Calu3 (cell line): ENCODE data around the gene C1QTNF6. TPM values are rescaled to one million over a fixed set of nuclear protein-coding genes. Genes with fewer than 3 reads are reported as not detected.
A peak's percentile ranks its signal among the peaks of the same experiment; 100 is the strongest.

Experiments used
- BruUV-seq: library from RNA; stranded (reverse); fragments of 400-500 nt; replicated peaks from 2 replicates; lab custom pipeline; 2021; lab: Mats Ljungman, UMichigan
- CTCF ChIA-PET: fragments of 300-600 bp; sonication (Branson Sonifier 250); formaldehyde crosslinking; loops from one replicate; lab custom pipeline; 2022; ENCODE audit warnings: antibody characterized with exemption; lab: Charles Lee
- DNase-seq: peaks from one replicate; pipeline ENCODE4 v3.0.0; 2022
- H3K27ac Mint-ChIP-seq: one replicate; pipeline ENCODE4 v1.8.0; 2022; ENCODE audit warnings: mixed read lengths; ENCODE audit not compliant: unreplicated experiment
- H3K27me3 Mint-ChIP-seq: one replicate; pipeline ENCODE4 v1.8.0; 2022; ENCODE audit warnings: mixed read lengths; ENCODE audit not compliant: unreplicated experiment
- H3K36me3 Mint-ChIP-seq: one replicate; pipeline ENCODE4 v1.8.0; 2022; ENCODE audit warnings: mild to moderate bottlenecking, moderate library complexity, mixed read lengths; ENCODE audit not compliant: insufficient read depth, unreplicated experiment
- H3K4me1 Mint-ChIP-seq: one replicate; pipeline ENCODE4 v1.8.0; 2022; ENCODE audit warnings: mild to moderate bottlenecking, low read depth, mixed read lengths; ENCODE audit not compliant: unreplicated experiment
- H3K4me3 Mint-ChIP-seq: one replicate; pipeline ENCODE4 v1.8.0; 2022; ENCODE audit warnings: mild to moderate bottlenecking, low read depth, moderate library complexity, mixed read lengths; ENCODE audit not compliant: unreplicated experiment
- H3K9me3 Mint-ChIP-seq: one replicate; pipeline ENCODE4 v1.8.0; 2022; ENCODE audit warnings: low read depth, mixed read lengths; ENCODE audit not compliant: unreplicated experiment
- CTCF ChIP-seq: fragments of 200-600 bp; IDR thresholded peaks from one replicate; pipeline ENCODE4 v1.8.0; 2022; ENCODE audit warnings: antibody characterized with exemption; ENCODE audit not compliant: unreplicated experiment
- intact Hi-C: fragments of 100-400 bp; cut with micrococcal nuclease; formaldehyde crosslinking; loops from one replicate; pipeline ENCODE4 v1.10.0; 2022; ENCODE audit not compliant: unreplicated experiment
- total RNA-seq: library from RNA; stranded (reverse); gene quantifications from 2 replicates; pipeline ENCODE4 v1.2.3, GENCODE V29; 2022

C1QTNF6 gene
- total RNA-seq, 1 experiment from 2014 or later: 6.2 TPM

GRCh38 chr22:37195921-37196320, 7.9 kb upstream of the C1QTNF6 start:
- DNase-seq: no peak
- Mint-ChIP-seq H3K4me3 (no peak overlapping the region), H3K27me3 (no peaks in the 10 kb centered on the region), H3K27ac (peak overlapping the region; percentile 91), H3K9me3 (no peaks in the 10 kb centered on the region), H3K36me3 (peaks cover 21% of the 10 kb centered on the region), H3K4me1 (peaks cover 44% of the 10 kb centered on the region)
- CTCF ChIA-PET: no interaction called here
- TF ChIP-seq CTCF: no peak
- intact Hi-C loops: loop anchor here (5.0 kb wide), 1 partner anchor 119 kb away; no protein-coding TSS in a partner anchor
- no TSS peak for BruUV-seq

DNA sequence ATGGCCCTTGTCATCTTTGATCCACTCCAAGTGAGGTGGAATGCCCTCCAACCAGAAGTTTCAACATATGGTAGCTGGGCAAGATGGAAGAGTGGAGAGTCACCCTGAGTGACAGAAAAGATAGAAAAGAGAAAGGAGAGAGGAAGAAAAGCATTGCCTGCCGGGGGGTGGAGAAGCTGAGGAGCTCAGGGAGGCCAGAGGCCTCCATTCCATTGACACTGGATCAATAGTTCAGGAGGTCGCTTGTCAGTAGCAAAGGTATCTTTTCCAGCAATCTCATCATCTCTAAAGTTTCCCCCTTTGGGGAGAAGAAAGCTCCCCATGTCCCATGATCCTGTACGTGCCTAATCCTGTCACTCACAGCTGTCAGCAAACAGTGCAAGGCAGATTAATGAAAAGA, 6.7 kb upstream of the C1QTNF6 start:
- no peaks in the 10 kb centered on the region for H3K9me3 Mint-ChIP-seq
- no peak overlapping the region for H3K4me3 Mint-ChIP-seq
- intact Hi-C loops: loop anchor here (5.0 kb wide), 1 partner anchor 117 kb away; no protein-coding TSS in a partner anchor
- H3K27ac Mint-ChIP-seq: no peak overlapping the region
- no peak for DNase-seq
- TF ChIP-seq CTCF: no peak
- H3K27me3 Mint-ChIP-seq: no peaks in the 10 kb centered on the region
- no TSS peak for BruUV-seq
- CTCF ChIA-PET: no interaction called here
- H3K36me3 Mint-ChIP-seq: peaks cover 21% of the 10 kb centered on the region
- H3K4me1 Mint-ChIP-seq: peaks cover 54% of the 10 kb centered on the region

DNA sequence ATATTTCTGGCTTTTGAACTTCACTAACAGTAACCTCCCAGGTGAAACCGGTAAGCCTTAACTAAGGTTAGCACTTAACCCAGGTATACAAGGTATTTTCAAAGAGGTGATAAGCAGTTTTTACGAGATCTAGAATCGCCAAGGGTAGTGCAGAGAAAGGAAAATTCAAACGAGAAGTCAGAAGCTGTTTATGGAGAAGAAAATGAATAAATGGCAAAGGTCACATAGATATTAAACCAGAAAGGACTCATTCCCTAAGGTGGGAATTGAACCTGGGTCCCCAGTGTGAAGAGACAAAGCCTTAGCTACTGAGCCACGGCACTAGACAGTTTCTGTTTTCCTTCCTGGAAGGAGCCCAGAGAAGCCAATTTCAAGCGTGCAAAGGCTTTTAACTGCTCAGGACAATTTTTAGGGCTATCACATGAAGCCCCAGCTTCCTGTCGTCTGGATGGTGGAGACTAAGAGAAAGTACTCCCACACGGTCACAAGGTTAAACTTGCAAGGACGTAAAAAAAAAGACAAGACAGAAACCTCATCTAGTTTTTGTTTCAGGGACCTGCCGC, 5.7 kb upstream of the C1QTNF6 start:
- no peak overlapping the region for H3K4me3 Mint-ChIP-seq

GRCh38 chr22:37192741-37193140, 4.7 kb upstream of the C1QTNF6 start:
- no peak overlapping the region for H3K4me3 Mint-ChIP-seq
- peaks cover 66% of the 10 kb centered on the region for H3K4me1 Mint-ChIP-seq
- no peak for TF ChIP-seq CTCF
- no peak for DNase-seq
- BruUV-seq: no TSS peak
- CTCF ChIA-PET: interaction anchor here (0.5 kb wide), 1 partner anchor 56 kb away, joined by 6 read pairs; no protein-coding TSS in a partner anchor
- intact Hi-C loops: no loop called here
- H3K27ac Mint-ChIP-seq: no peak overlapping the region
- no peaks in the 10 kb centered on the region for H3K27me3 Mint-ChIP-seq
- H3K9me3 Mint-ChIP-seq: no peaks in the 10 kb centered on the region
- peaks cover 5% of the 10 kb centered on the region for H3K36me3 Mint-ChIP-seq

More for the DNA sequence above, 5.7 kb upstream of the C1QTNF6 start:
- intact Hi-C loops: no loop called here
- CTCF ChIA-PET: no interaction called here
- no peaks in the 10 kb centered on the region for H3K27me3 Mint-ChIP-seq
- peaks cover 13% of the 10 kb centered on the region for H3K36me3 Mint-ChIP-seq
- peaks cover 65% of the 10 kb centered on the region for H3K4me1 Mint-ChIP-seq
- no peak for DNase-seq
- no peak for TF ChIP-seq CTCF
- BruUV-seq: TSS peak; percentile 19
- H3K27ac Mint-ChIP-seq: no peak overlapping the region
- no peaks in the 10 kb centered on the region for H3K9me3 Mint-ChIP-seq
